ENCODE results near the gene CD247. TPM values are rescaled to one million over a fixed set of nuclear protein-coding genes. Genes with fewer than 3 reads are reported as not detected.

The CD247 gene
- polyA plus RNA-seq, 1 of the 3 experiments (the other 2 are of a cell fraction): 0.08 TPM

- Histone ChIP-seq H3K9ac (no peak overlapping the region), H3K4me2 (no peak overlapping the region), H4K20me1 (ENCODE audit: insufficient read depth) (no peaks in the 10 kb centered on the region), H3K36me3 (replicated peaks in 1 of 2; ENCODE audit: control insufficient read depth in 1 of 2, insufficient read depth in 2 of 2, low read length in 1 of 2) (no peaks in the 10 kb centered on the region), H3K79me2 (ENCODE audit: insufficient read depth) (no peaks in the 10 kb centered on the region), H3K9me2 (no peaks in the 10 kb centered on the region), H3K4me3 (ENCODE audit: low read depth in 2 of 2, low read length in 1 of 2) (no peak overlapping the region), H3K27me3 (ENCODE audit: insufficient read depth) (peaks cover 12% of the 10 kb centered on the region), H3K27ac (ENCODE audit: low read depth in 2 of 2, low read length in 1 of 2) (no peak overlapping the region), H2AFZ (ENCODE audit: low read depth) (no peak overlapping the region), H3F3A (replicated peaks; ENCODE audit: insufficient read depth) (no peaks in the 10 kb centered on the region), H3K9me3 (no peaks in the 10 kb centered on the region), H3K4me1 (ENCODE audit: control insufficient read depth in 1 of 2, insufficient read depth in 2 of 2, low read depth in 1 of 2, low read length in 1 of 2) (no peaks in the 10 kb centered on the region)
- ChIA-PET POLR2A (no interaction called here), CTCF (interaction anchor here (2.0 kb wide), 1 partner anchor 48 kb away, joined by 4 read pairs; no protein-coding TSS in a partner anchor)
- 81% methylated on average over 19 of the region's 20 CpGs for WGBS (ENCODE audit: low lambda C conversion rate)
- TF ChIP-seq, protein P1, sequence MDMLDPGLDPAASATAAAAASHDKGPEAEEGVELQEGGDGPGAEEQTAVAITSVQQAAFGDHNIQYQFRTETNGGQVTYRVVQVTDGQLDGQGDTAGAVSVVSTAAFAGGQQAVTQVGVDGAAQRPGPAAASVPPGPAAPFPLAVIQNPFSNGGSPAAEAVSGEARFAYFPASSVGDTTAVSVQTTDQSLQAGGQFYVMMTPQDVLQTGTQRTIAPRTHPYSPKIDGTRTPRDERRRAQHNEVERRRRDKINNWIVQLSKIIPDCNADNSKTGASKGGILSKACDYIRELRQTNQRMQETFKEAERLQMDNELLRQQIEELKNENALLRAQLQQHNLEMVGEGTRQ (IDR thresholded peaks at IDR 0.05; ENCODE audit: borderline replicate concordance, low read depth, low read length): no peak
- TF ChIP-seq GABPA (IDR thresholded peaks at IDR 0.05; ENCODE audit: low read depth) (no peak), TCF12 (IDR thresholded peaks at IDR 0.05) (no peak), EZH2phosphoT487 (IDR thresholded peaks at IDR 0.05; ENCODE audit: borderline replicate concordance, low read depth) (no peak), NFIC (IDR thresholded peaks at IDR 0.05; ENCODE audit: borderline replicate concordance) (no peak), FOSL2 (IDR thresholded peaks at IDR 0.05; ENCODE audit: borderline replicate concordance, low read depth) (no peak), RFX5 (IDR thresholded peaks at IDR 0.05; ENCODE audit: low read length) (no peak), RAD21 (IDR thresholded peaks at IDR 0.05; ENCODE audit: low read length) (no peak), MEF2A (IDR thresholded peaks at IDR 0.05; ENCODE audit: borderline replicate concordance, low read depth) (no peak), ELF1 (IDR thresholded peaks at IDR 0.05) (no peak), CHD2 (IDR thresholded peaks at IDR 0.05; ENCODE audit: low read length, partially characterized antibody) (no peak), RXRA (IDR thresholded peaks at IDR 0.05; ENCODE audit: borderline replicate concordance, low read depth) (no peak), FOXM1 (IDR thresholded peaks at IDR 0.05; ENCODE audit: low read depth) (no peak), REST (IDR thresholded peaks at IDR 0.05; ENCODE audit: low read depth, low read length) (no peak), JUND (IDR thresholded peaks at IDR 0.05) (no peak), POLR2AphosphoS5 (IDR thresholded peaks at IDR 0.05; ENCODE audit: low read depth, low read length) (no peak)
- TF ChIP-seq, protein P2, sequence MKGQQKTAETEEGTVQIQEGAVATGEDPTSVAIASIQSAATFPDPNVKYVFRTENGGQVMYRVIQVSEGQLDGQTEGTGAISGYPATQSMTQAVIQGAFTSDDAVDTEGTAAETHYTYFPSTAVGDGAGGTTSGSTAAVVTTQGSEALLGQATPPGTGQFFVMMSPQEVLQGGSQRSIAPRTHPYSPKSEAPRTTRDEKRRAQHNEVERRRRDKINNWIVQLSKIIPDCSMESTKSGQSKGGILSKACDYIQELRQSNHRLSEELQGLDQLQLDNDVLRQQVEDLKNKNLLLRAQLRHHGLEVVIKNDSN (IDR thresholded peaks at IDR 0.05; ENCODE audit: borderline replicate concordance, low read depth): no peak
- TF ChIP-seq, protein P3, sequence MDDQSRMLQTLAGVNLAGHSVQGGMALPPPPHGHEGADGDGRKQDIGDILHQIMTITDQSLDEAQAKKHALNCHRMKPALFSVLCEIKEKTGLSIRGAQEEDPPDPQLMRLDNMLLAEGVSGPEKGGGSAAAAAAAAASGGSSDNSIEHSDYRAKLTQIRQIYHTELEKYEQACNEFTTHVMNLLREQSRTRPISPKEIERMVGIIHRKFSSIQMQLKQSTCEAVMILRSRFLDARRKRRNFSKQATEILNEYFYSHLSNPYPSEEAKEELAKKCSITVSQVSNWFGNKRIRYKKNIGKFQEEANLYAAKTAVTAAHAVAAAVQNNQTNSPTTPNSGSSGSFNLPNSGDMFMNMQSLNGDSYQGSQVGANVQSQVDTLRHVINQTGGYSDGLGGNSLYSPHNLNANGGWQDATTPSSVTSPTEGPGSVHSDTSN (IDR thresholded peaks at IDR 0.05): no peak
- TF ChIP-seq, protein P4, sequence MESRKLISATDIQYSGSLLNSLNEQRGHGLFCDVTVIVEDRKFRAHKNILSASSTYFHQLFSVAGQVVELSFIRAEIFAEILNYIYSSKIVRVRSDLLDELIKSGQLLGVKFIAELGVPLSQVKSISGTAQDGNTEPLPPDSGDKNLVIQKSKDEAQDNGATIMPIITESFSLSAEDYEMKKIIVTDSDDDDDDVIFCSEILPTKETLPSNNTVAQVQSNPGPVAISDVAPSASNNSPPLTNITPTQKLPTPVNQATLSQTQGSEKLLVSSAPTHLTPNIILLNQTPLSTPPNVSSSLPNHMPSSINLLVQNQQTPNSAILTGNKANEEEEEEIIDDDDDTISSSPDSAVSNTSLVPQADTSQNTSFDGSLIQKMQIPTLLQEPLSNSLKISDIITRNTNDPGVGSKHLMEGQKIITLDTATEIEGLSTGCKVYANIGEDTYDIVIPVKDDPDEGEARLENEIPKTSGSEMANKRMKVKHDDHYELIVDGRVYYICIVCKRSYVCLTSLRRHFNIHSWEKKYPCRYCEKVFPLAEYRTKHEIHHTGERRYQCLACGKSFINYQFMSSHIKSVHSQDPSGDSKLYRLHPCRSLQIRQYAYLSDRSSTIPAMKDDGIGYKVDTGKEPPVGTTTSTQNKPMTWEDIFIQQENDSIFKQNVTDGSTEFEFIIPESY (IDR thresholded peaks at IDR 0.05; ENCODE audit: borderline replicate concordance, low read depth): no peak
- no peak for DNase-seq
Measured at GRCh38 chr1:167489571-167490340, 28.6 kb downstream of the CD247 start.

Measured in SK-N-SH (cell line).